ENCODE data around the gene DNAH11.
A peak's percentile ranks its signal among the peaks of the same experiment; 100 is the strongest.
"Not testable (repeated sequence)": the region's sequence is repeated elsewhere in the genome, so short reads cannot be mapped to it uniquely, and the experiment has no call there.

Gene DNAH11

GRCh38 chr7:21805791-21806190 lies 263.0 kb downstream of the DNAH11 start:
- no peak for DNase-seq

- no peak for DNase-seq
These were observed 263.5 kb downstream of the DNAH11 start for GRCh38 chr7:21806388-21806787.

- no peak for DNase-seq
These were observed 276.2 kb downstream of the DNAH11 start for GRCh38 chr7:21819048-21819447.

GRCh38 chr7:21828841-21829240 lies 286.0 kb downstream of the DNAH11 start:
- DNase-seq: no peak

GRCh38 chr7:21829731-21830130 lies 286.9 kb downstream of the DNAH11 start:
- no peak for DNase-seq

GRCh38 chr7:21844742-21845141 lies 301.9 kb downstream of the DNAH11 start:
- DNase-seq: no peak

GRCh38 chr7:21850531-21851285 lies 307.9 kb downstream of the DNAH11 start:
- DNase-seq: no peak

GRCh38 chr7:21851559-21851967 lies 308.7 kb downstream of the DNAH11 start:
- DNase-seq: no peak

GRCh38 chr7:21865631-21866204 lies 322.9 kb downstream of the DNAH11 start:
- DNase-seq: not testable (repeated sequence)

- DNase-seq: no peak
These were observed 323.9 kb downstream of the DNAH11 start for GRCh38 chr7:21866731-21867130.

GRCh38 chr7:21867226-21867625 lies 324.4 kb downstream of the DNAH11 start:
- no peak for DNase-seq

- DNase-seq: no peak
These were observed 325.2 kb downstream of the DNAH11 start for GRCh38 chr7:21867816-21868575.

GRCh38 chr7:21868576-21868850 lies 325.7 kb downstream of the DNAH11 start:
- DNase-seq: no peak

- DNase-seq: no peak
These were observed 327.1 kb downstream of the DNAH11 start for GRCh38 chr7:21869785-21870402.

- DNase-seq: no peak
These were observed 340.2 kb downstream of the DNAH11 start for GRCh38 chr7:21883069-21883468.

- DNase-seq: not testable (repeated sequence)
These were observed 340.7 kb downstream of the DNAH11 start for GRCh38 chr7:21883501-21883900.

GRCh38 chr7:21884496-21884895 lies 341.7 kb downstream of the DNAH11 start:
- no peak for DNase-seq

- DNase-seq: no peak
These were observed 343.6 kb downstream of the DNAH11 start for GRCh38 chr7:21886396-21886795.

GRCh38 chr7:21887353-21887752 lies 344.5 kb downstream of the DNAH11 start:
- no peak for DNase-seq

GRCh38 chr7:21887779-21888178 lies 344.9 kb downstream of the DNAH11 start:
- DNase-seq: no peak

- DNase-seq: no peak
These were observed 348.5 kb downstream of the DNAH11 start for GRCh38 chr7:21891291-21891690.

- DNase-seq: no peak
These were observed 350.6 kb downstream of the DNAH11 start for GRCh38 chr7:21893401-21893800.

- peak; percentile 16 for DNase-seq
These were observed 355.6 kb downstream of the DNAH11 start for GRCh38 chr7:21898265-21898930.

Data from CD4-positive, alpha-beta T cell treated with Interferon gamma for 1 hour (primary cell).